ENCODE results near the gene EPB41L3. TPM values are rescaled to one million over a fixed set of nuclear protein-coding genes. Genes with fewer than 3 reads are reported as not detected.

Gene EPB41L3
- total RNA-seq, 1 experiment from 2014 or later = 16.1 TPM

GRCh38 chr18:5415031-5415430 is 128.8 kb downstream of the EPB41L3 start:
- Histone ChIP-seq H3K27me3 (ENCODE audit: insufficient read depth, low read length) (no peaks in the 10 kb centered on the region), H3K9ac (ENCODE audit: extremely low read depth, insufficient read length, low read length) (no peak overlapping the region), H3K56ac (ENCODE audit: insufficient read length, low read depth, low read length) (no peak overlapping the region), H4K91ac (ENCODE audit: insufficient read length, low read depth, low read length) (no peak overlapping the region), H2AK5ac (ENCODE audit: insufficient read length, low read length) (no peak overlapping the region), H3K4me2 (ENCODE audit: insufficient read depth, insufficient read length, low read length) (no peak overlapping the region), H3K18ac (ENCODE audit: insufficient read length, low read depth, low read length) (no peak overlapping the region), H3K14ac (ENCODE audit: insufficient read depth, low read length) (no peak overlapping the region), H3K27ac (ENCODE audit: insufficient read length, low read depth, low read length) (no peak overlapping the region), H3K4ac (ENCODE audit: low read depth, low read length) (no peak overlapping the region), H3K79me1 (ENCODE audit: insufficient read depth, low read depth, low read length, poor library complexity, severe bottlenecking) (no peaks in the 10 kb centered on the region), H4K8ac (replicated peaks; ENCODE audit: insufficient read length, low read depth, low read length) (no peak overlapping the region), H2BK20ac (ENCODE audit: low read depth, low read length, poor library complexity, severe bottlenecking) (no peak overlapping the region), H3K23ac (ENCODE audit: insufficient read length, low read depth, low read length) (no peak overlapping the region), H4K5ac (ENCODE audit: insufficient read length, low read depth, low read length) (no peak overlapping the region), H3K9me3 (ENCODE audit: control insufficient read depth, low read depth, low read length) (no peaks in the 10 kb centered on the region), H2AFZ (ENCODE audit: low read length) (no peak overlapping the region), H2BK12ac (ENCODE audit: insufficient read length, low read depth, low read length) (no peak overlapping the region), H4K20me1 (ENCODE audit: control insufficient read depth, insufficient read depth, insufficient read length) (no peaks in the 10 kb centered on the region), H2BK5ac (ENCODE audit: insufficient read length, low read length) (no peak overlapping the region), H2BK15ac (ENCODE audit: low read depth, low read length) (no peak overlapping the region), H3K23me2 (ENCODE audit: insufficient read length, low read depth, low read length, poor library complexity, severe bottlenecking) (no peaks in the 10 kb centered on the region), H3K4me1 (ENCODE audit: insufficient read depth, low read length) (no peaks in the 10 kb centered on the region), H3T11ph (ENCODE audit: low read length) (no peak overlapping the region), H3K79me2 (ENCODE audit: insufficient read depth, low read length) (no peaks in the 10 kb centered on the region), H2BK120ac (ENCODE audit: low read depth, low read length, poor library complexity, severe bottlenecking) (no peak overlapping the region)
- WGBS (ENCODE audit: extremely low coverage, insufficient read length, low lambda C conversion rate) = no CpG with 5 or more reads among the region's 4 CpGs
- peak overlapping the region in 1 of 3 experiments; percentile 60; a peak in 2 of 7 replicates for H3K27ac Mint-ChIP-seq
- H3K9me3 Mint-ChIP-seq = no peaks in the 10 kb centered on the region
- no peaks in the 10 kb centered on the region for H3K36me3 Mint-ChIP-seq (ENCODE audit: insufficient read depth in 1 of 3, low read depth in 3 of 3)
- TF ChIP-seq CTCF (conservative IDR thresholded peaks at IDR 0.05) = no peak
- H3K4me1 Mint-ChIP-seq = peaks cover 21 to 32% of the 10 kb centered on the region in 2 experiments
- H3K4me3 Mint-ChIP-seq = no peak overlapping the region
- DNase-seq = no peak
- no peaks in the 10 kb centered on the region for H3K27me3 Mint-ChIP-seq (ENCODE audit: low read depth)

All from H9 (cell line).